Nephron (organoid): ENCODE measurements around the gene KRTAP5-3.

Experiments used
- H3K27ac Mint-ChIP-seq, 3 experiments: 2 replicates each; pipeline ENCODE4 v1.8.0; 2020; ENCODE audit warnings: mixed read lengths in 3 of 3, mild to moderate bottlenecking in 2 of 3, moderate library complexity in 1 of 3
- H3K27me3 Mint-ChIP-seq: 2 replicates; pipeline ENCODE4 v1.8.0; 2021; ENCODE audit warnings: low read depth, mild to moderate bottlenecking, moderate library complexity, mixed read lengths
- H3K36me3 Mint-ChIP-seq: 2 replicates; pipeline ENCODE4 v1.8.0; 2020; ENCODE audit warnings: low read depth, mixed read lengths
- H3K4me1 Mint-ChIP-seq: 2 replicates; pipeline ENCODE4 v1.8.0; 2020; ENCODE audit warnings: mixed read lengths
- H3K4me3 Mint-ChIP-seq, 3 experiments: 2 replicates each; pipeline ENCODE4 v1.8.0; 2020; ENCODE audit warnings: mild to moderate bottlenecking in 3 of 3, mixed read lengths in 3 of 3, moderate library complexity in 2 of 3
- H3K9me3 Mint-ChIP-seq: 2 replicates; pipeline ENCODE4 v1.8.0; 2020; ENCODE audit warnings: mixed read lengths
- TF ChIP-seq, protein P1 (sequence below), 3 experiments: fragments of 200-600 bp; sonication (generic); IDR thresholded peaks; one replicate each; pipeline ENCODE4 v1.5.0; 2021; ENCODE audit warnings: antibody characterized with exemption in 3 of 3; ENCODE audit not compliant: unreplicated experiment in 3 of 3

KRTAP5-3 gene, protein sequence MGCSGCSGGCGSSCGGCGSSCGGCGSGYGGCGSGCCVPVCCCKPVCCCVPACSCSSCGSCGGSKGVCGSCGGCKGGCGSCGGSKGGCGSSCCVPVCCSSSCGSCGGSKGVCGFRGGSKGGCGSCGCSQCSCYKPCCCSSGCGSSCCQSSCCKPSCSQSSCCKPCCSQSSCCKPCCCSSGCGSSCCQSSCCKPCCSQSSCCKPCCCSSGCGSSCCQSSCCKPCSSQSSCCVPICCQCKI

DNA sequence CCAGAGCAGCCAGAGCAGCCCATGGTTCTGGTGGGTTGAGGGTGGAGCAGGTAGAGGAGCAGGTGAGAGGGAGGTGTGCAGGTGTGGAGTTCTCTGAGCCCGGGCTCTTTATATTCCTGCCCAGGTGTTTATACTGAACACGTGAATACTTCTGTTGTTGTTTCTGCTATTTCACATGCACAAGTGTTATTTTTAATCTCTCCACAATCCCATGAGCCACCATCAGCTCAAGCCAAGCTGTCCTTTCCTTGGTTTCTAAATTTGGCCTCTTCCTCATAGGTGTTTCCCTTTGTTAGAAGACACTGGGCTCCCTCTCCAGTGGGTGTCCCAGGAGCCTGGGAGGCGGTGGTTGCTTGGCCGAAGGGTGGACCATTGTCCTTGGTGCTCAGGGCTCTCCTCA lies at the start of gene KRTAP5-3:
TSS of gene KRTAP5-3 (minus strand) at position 101 of the 400 bp plus-strand sequence. CDS start at position 23, 78 bp downstream.
- peak within 1 kb of the TSS in 2 of 3 experiments; percentile 14 to 38 for H3K4me3 Mint-ChIP-seq
- H3K36me3 Mint-ChIP-seq, result no peaks in the 10 kb centered on the region
- H3K4me1 Mint-ChIP-seq, result peaks cover 7% of the 10 kb centered on the region
- H3K9me3 Mint-ChIP-seq, result peaks cover 6% of the 10 kb centered on the region
- H3K27me3 Mint-ChIP-seq, result peaks cover 37% of the 10 kb centered on the region
- TF ChIP-seq, protein P1, sequence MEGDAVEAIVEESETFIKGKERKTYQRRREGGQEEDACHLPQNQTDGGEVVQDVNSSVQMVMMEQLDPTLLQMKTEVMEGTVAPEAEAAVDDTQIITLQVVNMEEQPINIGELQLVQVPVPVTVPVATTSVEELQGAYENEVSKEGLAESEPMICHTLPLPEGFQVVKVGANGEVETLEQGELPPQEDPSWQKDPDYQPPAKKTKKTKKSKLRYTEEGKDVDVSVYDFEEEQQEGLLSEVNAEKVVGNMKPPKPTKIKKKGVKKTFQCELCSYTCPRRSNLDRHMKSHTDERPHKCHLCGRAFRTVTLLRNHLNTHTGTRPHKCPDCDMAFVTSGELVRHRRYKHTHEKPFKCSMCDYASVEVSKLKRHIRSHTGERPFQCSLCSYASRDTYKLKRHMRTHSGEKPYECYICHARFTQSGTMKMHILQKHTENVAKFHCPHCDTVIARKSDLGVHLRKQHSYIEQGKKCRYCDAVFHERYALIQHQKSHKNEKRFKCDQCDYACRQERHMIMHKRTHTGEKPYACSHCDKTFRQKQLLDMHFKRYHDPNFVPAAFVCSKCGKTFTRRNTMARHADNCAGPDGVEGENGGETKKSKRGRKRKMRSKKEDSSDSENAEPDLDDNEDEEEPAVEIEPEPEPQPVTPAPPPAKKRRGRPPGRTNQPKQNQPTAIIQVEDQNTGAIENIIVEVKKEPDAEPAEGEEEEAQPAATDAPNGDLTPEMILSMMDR (IDR thresholded peaks at IDR 0.05; ENCODE audit: unreplicated experiment in 3 of 3), result no peak
- H3K27ac Mint-ChIP-seq, result peak within 1 kb of the TSS in 1 of 3 experiments; percentile 16

DNA sequence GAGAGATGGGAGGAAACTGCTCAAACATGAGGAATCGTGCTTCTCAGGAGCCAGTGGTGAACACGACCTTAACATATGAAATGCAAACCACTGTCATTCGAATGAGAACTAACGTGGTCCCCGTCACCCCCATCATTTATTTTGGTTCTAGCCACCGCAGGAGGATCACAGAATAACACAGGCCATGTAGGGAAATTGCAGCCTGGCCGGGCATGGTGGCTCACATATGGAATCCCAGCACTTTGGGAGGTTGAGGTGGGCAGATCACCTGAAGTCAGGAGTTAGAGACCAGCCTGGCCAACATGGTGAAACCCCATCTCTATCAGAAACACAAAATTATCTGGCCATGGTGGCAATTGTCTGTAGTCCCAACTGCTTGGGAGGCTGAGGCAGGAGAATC lies 48.4 kb upstream of the KRTAP5-3 start:
- Mint-ChIP-seq H3K4me3 (no peak overlapping the region), H3K4me1 (peaks cover 34% of the 10 kb centered on the region), H3K27me3 (peaks cover 22% of the 10 kb centered on the region), H3K27ac (peak overlapping the region in 1 of 3 experiments; percentile 44), H3K9me3 (no peaks in the 10 kb centered on the region), H3K36me3 (no peaks in the 10 kb centered on the region)
- TF ChIP-seq, protein P1 (IDR thresholded peaks at IDR 0.05; ENCODE audit: unreplicated experiment in 3 of 3), result no peak

DNA sequence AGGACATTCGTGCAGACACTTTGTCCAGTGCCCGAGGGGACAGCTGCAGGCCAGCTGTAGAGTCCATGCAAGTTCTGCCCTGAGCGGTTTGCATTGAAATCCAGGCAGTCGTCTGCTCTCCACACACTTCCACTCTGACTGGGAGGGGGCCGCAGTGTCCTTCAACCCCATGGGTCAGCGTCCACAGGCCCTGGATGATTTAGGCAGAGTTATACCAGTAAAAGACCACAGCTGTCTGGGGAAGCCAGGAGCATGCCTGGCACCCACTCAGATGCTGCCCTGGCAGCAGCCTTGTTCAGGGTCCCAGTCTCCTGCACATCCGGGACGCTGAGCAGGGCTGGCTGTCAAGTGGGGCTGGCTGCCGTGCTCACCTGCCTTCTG lies 47.8 kb upstream of the KRTAP5-3 start:
- TF ChIP-seq, protein P1 (IDR thresholded peaks at IDR 0.05; ENCODE audit: unreplicated experiment in 3 of 3), result no peak
- no peaks in the 10 kb centered on the region for H3K9me3 Mint-ChIP-seq
- no peaks in the 10 kb centered on the region for H3K36me3 Mint-ChIP-seq
- H3K27me3 Mint-ChIP-seq, result peaks cover 24% of the 10 kb centered on the region
- peaks cover 40% of the 10 kb centered on the region for H3K4me1 Mint-ChIP-seq
- no peak overlapping the region for H3K4me3 Mint-ChIP-seq
- peak overlapping the region in 2 of 3 experiments; percentile 35 to 44 for H3K27ac Mint-ChIP-seq

DNA sequence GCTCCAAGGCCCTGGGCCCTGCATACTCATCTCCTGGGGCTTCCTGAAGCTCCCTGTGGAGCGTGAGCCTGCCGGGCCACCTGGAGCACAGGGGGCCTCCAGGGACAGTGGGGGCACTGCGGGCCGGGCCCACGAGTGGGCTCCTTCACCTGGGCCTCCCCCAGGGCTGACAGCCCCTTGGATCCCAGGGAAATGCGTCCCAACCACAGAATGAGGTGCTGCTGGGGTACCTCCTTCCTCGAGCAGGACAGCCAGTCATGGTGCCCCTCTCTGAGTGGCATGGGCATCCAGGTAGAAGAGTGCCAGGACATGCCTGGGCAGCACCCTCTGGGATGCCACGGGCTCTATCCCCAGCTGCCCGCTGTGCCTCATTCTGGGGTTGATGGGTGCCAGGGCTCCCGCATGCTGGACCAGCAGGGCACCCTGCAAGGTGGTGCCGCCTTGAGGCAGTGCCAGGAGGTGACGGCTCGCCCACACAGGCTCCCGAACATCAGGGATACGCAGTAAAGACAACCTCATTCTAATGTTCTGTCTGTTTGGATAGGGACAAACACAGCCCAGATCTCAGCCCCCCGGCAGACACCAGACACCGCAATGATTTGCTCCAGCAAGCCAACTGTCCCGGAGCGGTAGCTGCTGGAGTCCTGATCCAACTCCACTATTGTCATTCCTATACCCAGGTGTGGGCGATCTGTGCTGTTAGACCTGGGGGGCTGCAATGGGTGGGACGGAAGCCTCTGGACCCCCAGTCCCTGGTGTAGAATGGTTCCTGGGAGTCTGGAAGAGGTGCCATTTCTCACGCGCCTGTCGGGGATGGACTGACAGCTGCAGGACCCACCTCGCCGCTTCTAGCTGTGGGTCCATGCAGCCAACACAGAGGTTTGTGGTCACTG lies 47.2 kb upstream of the KRTAP5-3 start:
- H3K27me3 Mint-ChIP-seq, result peaks cover 28% of the 10 kb centered on the region
- H3K4me1 Mint-ChIP-seq, result peaks cover 44% of the 10 kb centered on the region
- TF ChIP-seq, protein P1 (IDR thresholded peaks at IDR 0.05; ENCODE audit: unreplicated experiment in 3 of 3), result no peak
- H3K9me3 Mint-ChIP-seq, result no peaks in the 10 kb centered on the region
- H3K4me3 Mint-ChIP-seq, result no peak overlapping the region
- peak overlapping the region in 2 of 3 experiments; percentile 22 to 35 for H3K27ac Mint-ChIP-seq
- H3K36me3 Mint-ChIP-seq, result no peaks in the 10 kb centered on the region

DNA sequence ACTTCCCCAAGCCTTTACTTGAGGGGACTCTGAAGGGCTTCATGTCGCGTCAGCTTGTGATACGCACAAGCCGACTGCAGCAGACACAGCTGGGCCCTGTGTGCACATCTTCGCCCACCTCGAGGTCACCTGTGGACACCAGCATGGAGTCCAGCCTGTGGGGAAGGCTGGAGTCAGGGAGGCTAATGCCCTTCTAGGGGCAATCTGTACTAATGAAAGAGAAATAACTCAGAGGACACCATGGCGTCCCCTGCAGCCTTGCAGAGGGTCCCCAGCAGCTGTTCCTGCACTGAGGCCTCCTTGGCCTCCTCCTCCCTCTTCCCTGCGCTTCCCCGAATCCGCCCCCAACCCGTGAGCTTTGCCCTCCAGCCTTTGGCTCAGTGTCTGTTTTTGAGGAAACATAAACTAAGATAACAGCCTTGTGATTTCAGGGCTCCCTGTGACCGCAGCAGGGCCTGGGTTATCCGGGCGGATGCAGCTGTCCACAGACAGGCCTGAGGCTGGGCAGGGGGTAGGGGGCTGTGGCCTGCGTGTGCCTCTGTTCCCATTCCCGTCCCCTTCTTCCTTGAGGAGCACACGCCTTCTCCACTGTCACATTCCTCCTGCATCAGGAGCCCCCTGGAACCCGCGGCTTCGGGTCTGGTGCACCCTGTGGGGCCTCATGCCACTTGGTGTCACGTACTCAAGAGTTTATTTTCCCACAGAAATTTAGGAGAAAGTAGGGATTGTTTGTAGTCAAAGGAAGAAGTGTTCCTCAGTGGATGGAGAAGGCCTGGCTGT lies 46.3 kb upstream of the KRTAP5-3 start:
- H3K4me1 Mint-ChIP-seq, result peaks cover 44% of the 10 kb centered on the region
- no peak overlapping the region for H3K4me3 Mint-ChIP-seq
- H3K36me3 Mint-ChIP-seq, result no peaks in the 10 kb centered on the region
- TF ChIP-seq, protein P1 (IDR thresholded peaks at IDR 0.05; ENCODE audit: unreplicated experiment in 3 of 3), result no peak
- H3K27ac Mint-ChIP-seq, result peak overlapping the region; percentile 22 to 82 (median 66)
- H3K27me3 Mint-ChIP-seq, result peaks cover 21% of the 10 kb centered on the region
- no peaks in the 10 kb centered on the region for H3K9me3 Mint-ChIP-seq
